Left ventricle myocardium inferior (tissue), 1 donor: Measurements from ENCODE around the gene YTHDC2. TPM values are rescaled to one million over a fixed set of nuclear protein-coding genes. Genes with fewer than 3 reads are reported as not detected.

ENCODE experiments used
- DNase-seq: peaks from one replicate; pipeline ENCODE4 v3.0.0-alpha.2; 2020
- H3K27ac ChIP-seq: fragments of 200-600 bp; replicated peaks from 2 replicates; pipeline ENCODE4 v1.8.0; 2021
- H3K27me3 ChIP-seq: fragments of 200-600 bp; 2 replicates; pipeline ENCODE4 v1.8.0; 2021; ENCODE audit warnings: low read depth
- H3K36me3 ChIP-seq: fragments of 200-600 bp; 2 replicates; pipeline ENCODE4 v1.8.0; 2021
- H3K4me1 ChIP-seq: fragments of 200-600 bp; 2 replicates; pipeline ENCODE4 v1.8.0; 2021
- H3K4me3 ChIP-seq: fragments of 200-600 bp; 2 replicates; pipeline ENCODE4 v1.8.0; 2021; ENCODE audit warnings: mild to moderate bottlenecking, moderate library complexity
- H3K9me3 ChIP-seq: fragments of 200-600 bp; replicated peaks from 2 replicates; pipeline ENCODE4 v1.8.0; 2021
- intact Hi-C: fragments of 100-400 bp; cut with micrococcal nuclease; formaldehyde crosslinking; loops from one replicate; pipeline ENCODE4 v1.11.0; 2022
- total RNA-seq: library from RNA; stranded (reverse); fragmentation: NEBNext Ultra II Directional; extraction: Animal tissue kit (Norgen Biotek cat#: 25700); gene quantifications from one replicate; pipeline ENCODE4 v1.2.1, GENCODE V29; 2021
- TF ChIP-seq, protein P1 (sequence below): fragments of 200-600 bp; IDR thresholded peaks from 2 replicates; pipeline ENCODE4 v1.8.0; 2021; ENCODE audit warnings: antibody characterized with exemption, mild to moderate bottlenecking, borderline replicate concordance
- donor health status: DM: no; HTN: yes; CAD: no; lungs with severe emphysema.

The YTHDC2 gene
- total RNA-seq, 1 donor from 2014 or later: 13.6 TPM

DNA sequence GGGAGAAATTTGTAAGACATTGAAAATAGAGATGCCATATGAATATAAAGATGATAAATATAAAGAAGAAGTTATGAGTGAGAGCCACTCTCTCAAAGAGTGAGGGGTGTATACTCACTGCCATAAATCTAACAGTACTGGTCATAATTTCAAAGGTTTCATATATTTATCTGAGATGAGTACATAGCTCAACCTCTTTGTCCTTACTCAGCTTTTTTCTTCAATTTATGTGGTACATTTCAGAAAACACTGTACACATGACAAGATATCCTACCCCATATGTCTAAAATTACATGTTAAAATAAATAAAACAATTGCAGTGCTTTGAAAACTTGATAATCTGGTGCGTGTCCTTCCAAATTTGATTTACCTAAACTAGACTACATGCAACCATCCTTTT lies 20.0 kb upstream of the YTHDC2 start:
- TF ChIP-seq, protein P1, sequence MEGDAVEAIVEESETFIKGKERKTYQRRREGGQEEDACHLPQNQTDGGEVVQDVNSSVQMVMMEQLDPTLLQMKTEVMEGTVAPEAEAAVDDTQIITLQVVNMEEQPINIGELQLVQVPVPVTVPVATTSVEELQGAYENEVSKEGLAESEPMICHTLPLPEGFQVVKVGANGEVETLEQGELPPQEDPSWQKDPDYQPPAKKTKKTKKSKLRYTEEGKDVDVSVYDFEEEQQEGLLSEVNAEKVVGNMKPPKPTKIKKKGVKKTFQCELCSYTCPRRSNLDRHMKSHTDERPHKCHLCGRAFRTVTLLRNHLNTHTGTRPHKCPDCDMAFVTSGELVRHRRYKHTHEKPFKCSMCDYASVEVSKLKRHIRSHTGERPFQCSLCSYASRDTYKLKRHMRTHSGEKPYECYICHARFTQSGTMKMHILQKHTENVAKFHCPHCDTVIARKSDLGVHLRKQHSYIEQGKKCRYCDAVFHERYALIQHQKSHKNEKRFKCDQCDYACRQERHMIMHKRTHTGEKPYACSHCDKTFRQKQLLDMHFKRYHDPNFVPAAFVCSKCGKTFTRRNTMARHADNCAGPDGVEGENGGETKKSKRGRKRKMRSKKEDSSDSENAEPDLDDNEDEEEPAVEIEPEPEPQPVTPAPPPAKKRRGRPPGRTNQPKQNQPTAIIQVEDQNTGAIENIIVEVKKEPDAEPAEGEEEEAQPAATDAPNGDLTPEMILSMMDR: no peak
- no peak for DNase-seq
- peaks cover 7% of the 10 kb centered on the region for H3K4me1 ChIP-seq
- intact Hi-C loops: no loop called here
- peaks cover 19% of the 10 kb centered on the region for H3K9me3 ChIP-seq
- peaks cover 31% of the 10 kb centered on the region for H3K27me3 ChIP-seq
- H3K36me3 ChIP-seq: no peaks in the 10 kb centered on the region
- H3K4me3 ChIP-seq: no peak overlapping the region
- no peak overlapping the region for H3K27ac ChIP-seq

DNA sequence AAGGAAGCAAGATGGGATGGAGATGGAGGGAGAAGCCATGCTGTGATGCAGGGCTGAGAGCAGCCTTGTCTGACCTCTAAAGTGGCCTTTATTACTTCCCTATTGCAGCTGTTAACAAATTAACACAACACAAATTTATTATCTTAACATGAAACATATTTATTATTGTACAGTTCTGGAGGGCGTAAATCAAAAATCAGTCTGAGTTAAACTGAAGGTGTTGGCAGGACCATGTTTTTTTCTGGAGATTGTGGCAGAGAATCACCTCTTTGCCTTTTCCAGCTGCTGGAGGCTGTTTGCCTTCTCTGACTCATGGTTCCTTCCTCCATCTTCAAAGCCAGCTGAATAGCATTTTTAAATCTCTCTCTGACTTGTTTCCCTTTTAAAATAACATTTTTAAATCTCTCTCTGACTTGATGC lies 18.1 kb upstream of the YTHDC2 start:
- H3K36me3 ChIP-seq: no peaks in the 10 kb centered on the region
- DNase-seq: no peak
- H3K9me3 ChIP-seq: peaks cover 10% of the 10 kb centered on the region
- no peaks in the 10 kb centered on the region for H3K4me1 ChIP-seq
- intact Hi-C loops: no loop called here
- no peak overlapping the region for H3K27ac ChIP-seq
- H3K27me3 ChIP-seq: peaks cover 12% of the 10 kb centered on the region
- TF ChIP-seq, protein P1: no peak
- no peak overlapping the region for H3K4me3 ChIP-seq

DNA sequence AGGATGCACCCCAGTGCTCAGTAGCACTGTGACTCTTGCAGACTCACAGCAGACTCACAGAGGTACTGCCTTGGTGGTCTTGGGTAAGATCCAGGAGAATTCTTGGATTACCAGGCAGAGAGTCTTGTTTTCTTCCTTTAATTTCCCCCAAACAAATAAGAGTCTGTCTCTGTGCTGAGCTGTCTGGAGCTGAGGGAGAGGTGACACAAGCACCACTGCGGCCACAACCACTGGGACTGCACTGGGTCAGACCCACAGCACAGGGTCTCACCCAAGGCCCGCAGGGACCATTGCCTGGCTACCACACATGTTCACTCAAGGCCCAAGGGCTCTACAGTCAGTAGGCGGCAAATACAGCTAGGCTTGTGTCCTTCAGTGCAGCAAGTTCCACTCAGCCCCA lies 11.4 kb upstream of the YTHDC2 start:
- Histone ChIP-seq H3K27ac (no peak overlapping the region), H3K4me1 (no peaks in the 10 kb centered on the region), H3K27me3 (peaks cover 4% of the 10 kb centered on the region), H3K4me3 (no peak overlapping the region), H3K36me3 (no peaks in the 10 kb centered on the region), H3K9me3 (no peaks in the 10 kb centered on the region)
- intact Hi-C loops: no loop called here
- TF ChIP-seq, protein P1: no peak
- DNase-seq: no peak

DNA sequence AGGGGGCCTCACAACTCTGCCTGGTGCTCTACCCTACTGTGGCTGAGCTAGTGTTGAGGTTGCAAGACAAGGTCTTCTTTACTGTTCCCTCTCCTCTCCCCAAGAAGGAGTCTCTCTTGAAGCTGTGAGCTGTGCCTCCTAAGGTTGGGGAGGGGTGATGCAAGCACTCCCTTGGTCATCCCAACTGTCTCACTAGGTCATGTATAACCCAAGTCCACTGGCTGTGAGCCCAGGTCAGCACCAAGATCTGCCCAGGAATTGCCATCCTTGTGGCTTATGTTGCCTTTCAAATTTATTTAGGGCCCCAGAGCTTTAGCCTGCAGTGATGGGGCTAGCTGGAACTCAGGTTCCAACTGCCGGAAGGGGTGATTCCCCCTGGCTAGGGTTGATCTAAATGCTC lies 10.3 kb upstream of the YTHDC2 start:
- Histone ChIP-seq H3K27me3 (peaks cover 4% of the 10 kb centered on the region), H3K9me3 (no peaks in the 10 kb centered on the region), H3K4me3 (no peak overlapping the region), H3K27ac (no peak overlapping the region), H3K36me3 (no peaks in the 10 kb centered on the region), H3K4me1 (no peaks in the 10 kb centered on the region)
- intact Hi-C loops: no loop called here
- TF ChIP-seq, protein P1: no peak
- DNase-seq: no peak

- Histone ChIP-seq H3K4me1 (no peaks in the 10 kb centered on the region), H3K4me3 (no peak overlapping the region), H3K27ac (no peak overlapping the region), H3K27me3 (peaks cover 4% of the 10 kb centered on the region), H3K36me3 (no peaks in the 10 kb centered on the region), H3K9me3 (no peaks in the 10 kb centered on the region)
- TF ChIP-seq, protein P1: no peak
- intact Hi-C loops: no loop called here
- DNase-seq: no peak
Observed at GRCh38 chr5:113505181-113505580, 8.3 kb upstream of the YTHDC2 start.

DNA sequence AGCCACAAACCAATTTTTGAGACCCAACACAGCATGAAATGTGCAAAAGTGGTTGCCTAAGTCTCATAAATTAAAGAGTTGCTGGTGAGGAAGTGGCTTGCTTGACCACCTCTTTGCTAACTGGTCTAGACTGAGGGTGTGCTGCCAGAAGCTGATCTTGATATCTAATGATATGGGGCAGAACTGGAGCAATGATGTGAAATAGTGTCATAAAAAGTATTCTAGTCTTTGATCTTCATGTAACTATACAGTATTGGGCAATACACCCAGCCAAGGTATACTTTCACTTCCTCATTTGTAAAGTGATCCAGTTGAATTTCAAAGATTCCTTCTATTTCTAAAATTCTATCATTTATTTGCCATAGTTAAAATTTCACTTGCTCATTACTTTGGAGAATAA lies 5.9 kb upstream of the YTHDC2 start:
- Histone ChIP-seq H3K36me3 (no peaks in the 10 kb centered on the region), H3K27ac (no peak overlapping the region), H3K4me3 (no peak overlapping the region), H3K4me1 (no peaks in the 10 kb centered on the region), H3K27me3 (peaks cover 4% of the 10 kb centered on the region), H3K9me3 (no peaks in the 10 kb centered on the region)
- DNase-seq: no peak
- TF ChIP-seq, protein P1: no peak
- intact Hi-C loops: no loop called here
